SK-N-SH (cell line): Measurements from ENCODE around the gene EID3. TPM values are rescaled to one million over a fixed set of nuclear protein-coding genes. Genes with fewer than 3 reads are reported as not detected.

Experiments used
- CTCF ChIA-PET: fragments of 300-600, 350-600 bp; formaldehyde crosslinking; extraction: SDS; loops from one replicate; lab custom pipeline; 2021; lab: Yijun Ruan, JAX
- POLR2A ChIA-PET: fragments of 350-600 bp; sonication (Branson Sonifier 250); formaldehyde crosslinking; extraction: SDS; loops from one replicate; lab custom pipeline; 2020; ENCODE audit warnings: antibody characterized with exemption, inconsistent platforms; lab: Yijun Ruan, JAX
- DNase-seq: peaks from one replicate; pipeline ENCODE4 v3.0.0; 2012
- H2AFZ ChIP-seq: fragments of 200-600 bp; sonication (generic); 2 replicates; pipeline ENCODE4 v1.8.1; 2016; ENCODE audit warnings: antibody characterized with exemption, mild to moderate bottlenecking, low read depth
- H3F3A ChIP-seq: fragments of 200-600 bp; sonication (generic); replicated peaks from 2 replicates; pipeline ENCODE3; 2016; ENCODE audit warnings: antibody characterized with exemption, mild to moderate bottlenecking; ENCODE audit not compliant: insufficient read depth
- H3K27ac ChIP-seq, 2 experiments: fragments of 200-500 bp in 1 of 2; fragments of 200-600 bp in 1 of 2; sonication (Bioruptor generic) in 1 of 2; sonication (generic), shearing (Covaris generic) in 1 of 2; 2 replicates each; pipeline versions ENCODE4 v1.5.1 to v1.6.1; 2014 to 2016; ENCODE audit warnings: low read depth in 2 of 2, inconsistent platforms in 1 of 2, low read length in 1 of 2, mild to moderate bottlenecking in 1 of 2, mixed read lengths in 1 of 2
- H3K27me3 ChIP-seq: fragments of 200-600 bp; sonication (generic), shearing (Covaris generic); 2 replicates; pipeline ENCODE4 v1.6.1; 2016; ENCODE audit warnings: mixed run types; ENCODE audit not compliant: insufficient read depth
- H3K36me3 ChIP-seq, 2 experiments: fragments of 200-500 bp in 1 of 2; fragments of 200-600 bp in 1 of 2; sonication (Bioruptor generic) in 1 of 2; sonication (generic) in 1 of 2; replicated peaks in 1 of 2; 2 replicates each; pipeline versions ENCODE3 to v1.5.1; 2014 to 2016; ENCODE audit warnings: low read length in 1 of 2, mild to moderate bottlenecking in 1 of 2; ENCODE audit not compliant: insufficient read depth in 2 of 2, control insufficient read depth in 1 of 2
- H3K4me1 ChIP-seq, 2 experiments: fragments of 200-500 bp in 1 of 2; fragments of 200-600 bp in 1 of 2; sonication (Bioruptor generic) in 1 of 2; sonication (generic), shearing (Covaris generic) in 1 of 2; 2 replicates each; pipeline versions ENCODE4 v1.5.1 to v1.6.1; 2014 to 2016; ENCODE audit warnings: low read depth in 1 of 2, low read length in 1 of 2, mixed run types in 1 of 2; ENCODE audit not compliant: insufficient read depth in 2 of 2, control insufficient read depth in 1 of 2
- H3K4me2 ChIP-seq: fragments of 200-600 bp; sonication (generic), shearing (Covaris generic); 2 replicates; pipeline ENCODE4 v1.6.1; 2017; ENCODE audit warnings: mixed run types
- H3K4me3 ChIP-seq, 2 experiments: fragments of 200-500 bp in 1 of 2; fragments of 200-600 bp in 1 of 2; sonication (Bioruptor generic) in 1 of 2; sonication (generic), shearing (Covaris generic) in 1 of 2; 2 replicates each; pipeline versions ENCODE4 v1.5.1 to v1.8.1; 2014 to 2016; ENCODE audit warnings: low read depth in 2 of 2, inconsistent platforms in 1 of 2, low read length in 1 of 2, mild to moderate bottlenecking in 1 of 2, mixed read lengths in 1 of 2, moderate library complexity in 1 of 2
- H3K79me2 ChIP-seq: fragments of 200-600 bp; sonication (generic); 2 replicates; pipeline ENCODE4 v1.8.1; 2017; ENCODE audit warnings: mild to moderate bottlenecking; ENCODE audit not compliant: insufficient read depth
- H3K9ac ChIP-seq: fragments of 200-600 bp; sonication (generic); 2 replicates; pipeline ENCODE4 v1.6.1; 2017; ENCODE audit warnings: mixed run types
- H3K9me2 ChIP-seq: fragments of 200-600 bp; sonication (generic); 2 replicates; pipeline ENCODE4 v1.6.1; 2017; ENCODE audit warnings: mixed run types
- H3K9me3 ChIP-seq: fragments of 200-600 bp; sonication (generic); 2 replicates; pipeline ENCODE4 v1.6.1; 2017; ENCODE audit warnings: mixed run types, mild to moderate bottlenecking, moderate library complexity
- H4K20me1 ChIP-seq: fragments of 200-600 bp; sonication (generic); 2 replicates; pipeline ENCODE4 v1.6.1; 2017; ENCODE audit warnings: mild to moderate bottlenecking, mixed run types; ENCODE audit not compliant: insufficient read depth
- CHD2 ChIP-seq: fragments of 150-350 bp; IDR thresholded peaks from 2 replicates; pipeline ENCODE4 v1.6.1; 2018; ENCODE audit warnings: low read length; ENCODE audit not compliant: partially characterized antibody
- ELF1 ChIP-seq: IDR thresholded peaks from 2 replicates; pipeline ENCODE4 v1.4.0; 2012
- EP300 ChIP-seq, 2 experiments: IDR thresholded peaks; 2 replicates each; pipeline versions ENCODE4 v1.4.0 to v1.6.1; 2012; ENCODE audit warnings: borderline replicate concordance in 1 of 2, low read depth in 1 of 2, low read length in 1 of 2
- EZH2phosphoT487 ChIP-seq: fragments of 200-600 bp; sonication (generic); IDR thresholded peaks from 2 replicates; pipeline ENCODE4 v1.6.1; 2017; ENCODE audit warnings: low read depth, mixed run types, mild to moderate bottlenecking, antibody characterized with exemption, moderate library complexity, borderline replicate concordance
- FOSL2 ChIP-seq: IDR thresholded peaks from 2 replicates; pipeline ENCODE4 v1.4.0; 2012; ENCODE audit warnings: low read depth, mild to moderate bottlenecking, moderate library complexity, borderline replicate concordance
- FOXM1 ChIP-seq: IDR thresholded peaks from 2 replicates; pipeline ENCODE4 v1.4.0; 2012; ENCODE audit warnings: low read depth, mild to moderate bottlenecking
- GABPA ChIP-seq: IDR thresholded peaks from 2 replicates; pipeline ENCODE4 v1.4.0; 2012; ENCODE audit warnings: low read depth, mild to moderate bottlenecking
- JUND ChIP-seq: IDR thresholded peaks from 2 replicates; pipeline ENCODE4 v1.4.0; 2012
- MXI1 ChIP-seq: IDR thresholded peaks from 2 replicates; pipeline ENCODE4 v1.6.1; 2012; ENCODE audit warnings: mild to moderate bottlenecking, low read depth, low read length, improper control_type of control experiment
- NFIC ChIP-seq: IDR thresholded peaks from 2 replicates; pipeline ENCODE4 v1.4.0; 2012; ENCODE audit warnings: borderline replicate concordance
- NRF1 ChIP-seq: IDR thresholded peaks from 2 replicates; pipeline ENCODE4 v1.6.1; 2012; ENCODE audit warnings: low read depth, mild to moderate bottlenecking, low read length
- PBX3 ChIP-seq: IDR thresholded peaks from 2 replicates; pipeline ENCODE4; 2012
- RCOR1 ChIP-seq: fragments of 150-350 bp; IDR thresholded peaks from 2 replicates; pipeline ENCODE4 v1.6.1; 2017; ENCODE audit warnings: antibody characterized with exemption, low read length
- REST ChIP-seq: IDR thresholded peaks from 2 replicates; pipeline ENCODE4 v1.6.1; 2012; ENCODE audit warnings: mild to moderate bottlenecking, low read depth, low read length, moderate library complexity
- RFX5 ChIP-seq: IDR thresholded peaks from 2 replicates; pipeline ENCODE4 v1.6.1; 2012; ENCODE audit warnings: mild to moderate bottlenecking, improper control_type of control experiment, low read length
- SIN3A ChIP-seq: IDR thresholded peaks from 2 replicates; pipeline ENCODE4 v1.6.1; 2012; ENCODE audit warnings: low read depth, mild to moderate bottlenecking, low read length, moderate library complexity, borderline replicate concordance
- SMC3 ChIP-seq: IDR thresholded peaks from 2 replicates; pipeline ENCODE4 v1.6.1; 2012; ENCODE audit warnings: low read depth, low read length, improper control_type of control experiment
- USF2 ChIP-seq: fragments of 150-350 bp; IDR thresholded peaks from 2 replicates; pipeline ENCODE4 v1.6.1; 2017; ENCODE audit warnings: antibody characterized with exemption, low read length, low read depth, borderline replicate concordance
- YY1 ChIP-seq: IDR thresholded peaks from 2 replicates; pipeline ENCODE4 v1.4.0; 2012; ENCODE audit warnings: low read depth, mild to moderate bottlenecking
- ZBTB33 ChIP-seq: IDR thresholded peaks from 2 replicates; pipeline ENCODE4 v1.4.0; 2012; ENCODE audit warnings: low read depth, borderline replicate concordance
- WGBS: methylation state at CpG from one replicate; pipeline ENCODE4 v1.1.6; 2017; ENCODE audit warnings: low lambda C conversion rate; 5-methylcytosine and 5-hydroxymethylcytosine counted together
- polyA plus RNA-seq, 3 experiments: library from polyadenylated mRNA; depleted of rRNA; stranded (reverse); fragments of >200 nt; gene quantifications; 2 replicates each; pipeline ENCODE4 v1.2.3, GENCODE V29; 2012

The EID3 gene
- polyA plus RNA-seq, 1 of the 3 experiments (the other 2 are of a cell fraction): 0.92 TPM

GRCh38 chr12:104273503-104273902 lies 30.0 kb upstream of the EID3 start:
- Histone ChIP-seq H3K9me3 (no peaks in the 10 kb centered on the region), H3K9ac (no peak overlapping the region), H3K4me1 (no peaks in the 10 kb centered on the region; a peak in 1 of 4 replicates), H3K27ac (no peak overlapping the region), H3K36me3 (no peaks in the 10 kb centered on the region), H4K20me1 (no peaks in the 10 kb centered on the region), H3F3A (no peaks in the 10 kb centered on the region), H3K9me2 (no peaks in the 10 kb centered on the region), H2AFZ (no peak overlapping the region), H3K79me2 (no peaks in the 10 kb centered on the region), H3K4me2 (no peak overlapping the region), H3K27me3 (no peaks in the 10 kb centered on the region), H3K4me3 (no peak overlapping the region)
- ChIA-PET CTCF (no interaction called here), POLR2A (no interaction called here)
- WGBS: 94% methylated on average over 11 of the region's 11 CpGs
- TF ChIP-seq ZBTB33 (no peak), FOSL2 (no peak), FOXM1 (no peak), NFIC (no peak), SIN3A (no peak), CHD2 (no peak), ELF1 (no peak), RCOR1 (no peak), REST (no peak), SMC3 (no peak), PBX3 (no peak)
- DNase-seq: no peak

GRCh38 chr12:104274811-104275210 lies 28.7 kb upstream of the EID3 start:
- CTCF ChIA-PET: interaction anchor here (0.6 kb wide), 1 partner anchor 551 kb away, joined by 3 read pairs; no protein-coding TSS in a partner anchor
- TF ChIP-seq JUND (no peak), MXI1 (no peak), NRF1 (no peak), GABPA (no peak), RFX5 (no peak), EZH2phosphoT487 (no peak), EP300 (IDR thresholded peaks at IDR 0.05; ENCODE audit: borderline replicate concordance in 1 of 2, low read depth in 1 of 2, low read length in 1 of 2) (no peak), SIN3A (no peak), CHD2 (no peak), PBX3 (no peak), YY1 (no peak), USF2 (no peak), ELF1 (no peak)

More at GRCh38 chr12:104274811-104275210, 28.7 kb upstream of the EID3 start:
- POLR2A ChIA-PET: no interaction called here
- H3K27ac ChIP-seq: no peak overlapping the region
- H3K4me2 ChIP-seq: no peak overlapping the region
- H3K27me3 ChIP-seq: no peaks in the 10 kb centered on the region
- no peak for DNase-seq
- no peak overlapping the region for H2AFZ ChIP-seq
- H3K9me2 ChIP-seq: no peaks in the 10 kb centered on the region
- H3K4me1 ChIP-seq: no peaks in the 10 kb centered on the region; a peak in 1 of 4 replicates
- H3K36me3 ChIP-seq: no peaks in the 10 kb centered on the region
- peaks cover 3% of the 10 kb centered on the region for H3F3A ChIP-seq
- H3K9ac ChIP-seq: no peak overlapping the region
- WGBS: 94% methylated on average over 4 of the region's 4 CpGs
- H4K20me1 ChIP-seq: no peaks in the 10 kb centered on the region
- no peak overlapping the region for H3K4me3 ChIP-seq
- no peaks in the 10 kb centered on the region for H3K9me3 ChIP-seq
- no peaks in the 10 kb centered on the region for H3K79me2 ChIP-seq
